Glutamatergic neuron (in vitro differentiated cells): ENCODE measurements around the gene BICRAL. TPM values are rescaled to one million over a fixed set of nuclear protein-coding genes. Genes with fewer than 3 reads are reported as not detected.

Source experiments
- DNase-seq: peaks from one replicate; pipeline ENCODE4 v3.0.0; 2022
- H3K27ac Mint-ChIP-seq: one replicate; pipeline ENCODE4 v1.8.0; 2020; ENCODE audit warnings: mild to moderate bottlenecking, mixed read lengths, inconsistent platforms; ENCODE audit not compliant: unreplicated experiment
- H3K27me3 Mint-ChIP-seq: one replicate; pipeline ENCODE4 v1.8.0; 2020; ENCODE audit warnings: mild to moderate bottlenecking, moderate library complexity, mixed read lengths, inconsistent platforms; ENCODE audit not compliant: unreplicated experiment
- H3K36me3 Mint-ChIP-seq: one replicate; pipeline ENCODE4 v1.8.0; 2020; ENCODE audit warnings: mild to moderate bottlenecking, mixed read lengths, inconsistent platforms; ENCODE audit not compliant: unreplicated experiment
- H3K4me1 Mint-ChIP-seq: one replicate; pipeline ENCODE4 v1.8.0; 2020; ENCODE audit warnings: mild to moderate bottlenecking, low read depth, mixed read lengths, inconsistent platforms; ENCODE audit not compliant: unreplicated experiment
- H3K4me3 Mint-ChIP-seq: one replicate; pipeline ENCODE4 v1.8.0; 2020; ENCODE audit warnings: mild to moderate bottlenecking, mixed read lengths, inconsistent platforms; ENCODE audit not compliant: unreplicated experiment
- H3K9me3 Mint-ChIP-seq: one replicate; pipeline ENCODE4 v1.8.0; 2020; ENCODE audit warnings: mild to moderate bottlenecking, moderate library complexity, mixed read lengths, inconsistent platforms; ENCODE audit not compliant: unreplicated experiment
- total RNA-seq: library from RNA; stranded (reverse); fragmentation: NEBNext Ultra II Directional; extraction: Animal tissue kit (Norgen Biotek cat#: 25700); gene quantifications from one replicate; pipeline ENCODE4 v1.2.1, GENCODE V29; 2021; ENCODE audit not compliant: unreplicated experiment
- TF ChIP-seq, protein P1 (sequence below): fragments of 200-600 bp; sonication (generic); IDR thresholded peaks from one replicate; pipeline ENCODE4 v1.5.0; 2021; ENCODE audit not compliant: partially characterized antibody, unreplicated experiment

Gene BICRAL
- total RNA-seq, 1 donor from 2014 or later, result 11.0 TPM

DNA sequence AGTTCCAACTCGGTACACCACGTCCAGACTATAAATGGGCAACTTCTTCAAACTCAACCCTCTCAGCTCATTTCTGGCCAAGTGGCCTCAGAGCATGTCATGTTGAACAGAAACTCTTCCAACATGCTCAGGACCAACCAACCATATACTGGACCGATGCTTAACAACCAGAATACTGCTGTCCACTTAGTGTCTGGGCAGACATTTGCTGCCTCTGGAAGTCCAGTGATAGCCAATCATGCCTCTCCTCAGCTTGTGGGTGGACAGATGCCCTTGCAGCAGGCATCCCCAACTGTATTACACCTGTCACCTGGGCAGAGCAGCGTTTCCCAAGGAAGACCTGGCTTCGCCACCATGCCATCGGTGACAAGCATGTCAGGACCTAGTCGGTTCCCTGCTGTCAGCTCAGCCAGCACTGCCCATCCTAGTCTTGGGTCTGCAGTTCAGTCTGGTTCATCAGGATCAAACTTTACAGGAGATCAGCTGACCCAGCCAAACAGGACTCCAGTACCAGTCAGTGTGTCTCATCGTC is 47.8 kb downstream of the BICRAL start:
- DNase-seq, result no peak
- Mint-ChIP-seq H3K27ac (no peak overlapping the region), H3K4me1 (no peaks in the 10 kb centered on the region), H3K36me3 (peaks cover 4% of the 10 kb centered on the region), H3K27me3 (peaks cover 2% of the 10 kb centered on the region), H3K9me3 (no peaks in the 10 kb centered on the region), H3K4me3 (no peak overlapping the region)
- TF ChIP-seq, protein P1, sequence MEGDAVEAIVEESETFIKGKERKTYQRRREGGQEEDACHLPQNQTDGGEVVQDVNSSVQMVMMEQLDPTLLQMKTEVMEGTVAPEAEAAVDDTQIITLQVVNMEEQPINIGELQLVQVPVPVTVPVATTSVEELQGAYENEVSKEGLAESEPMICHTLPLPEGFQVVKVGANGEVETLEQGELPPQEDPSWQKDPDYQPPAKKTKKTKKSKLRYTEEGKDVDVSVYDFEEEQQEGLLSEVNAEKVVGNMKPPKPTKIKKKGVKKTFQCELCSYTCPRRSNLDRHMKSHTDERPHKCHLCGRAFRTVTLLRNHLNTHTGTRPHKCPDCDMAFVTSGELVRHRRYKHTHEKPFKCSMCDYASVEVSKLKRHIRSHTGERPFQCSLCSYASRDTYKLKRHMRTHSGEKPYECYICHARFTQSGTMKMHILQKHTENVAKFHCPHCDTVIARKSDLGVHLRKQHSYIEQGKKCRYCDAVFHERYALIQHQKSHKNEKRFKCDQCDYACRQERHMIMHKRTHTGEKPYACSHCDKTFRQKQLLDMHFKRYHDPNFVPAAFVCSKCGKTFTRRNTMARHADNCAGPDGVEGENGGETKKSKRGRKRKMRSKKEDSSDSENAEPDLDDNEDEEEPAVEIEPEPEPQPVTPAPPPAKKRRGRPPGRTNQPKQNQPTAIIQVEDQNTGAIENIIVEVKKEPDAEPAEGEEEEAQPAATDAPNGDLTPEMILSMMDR, result no peak

DNA sequence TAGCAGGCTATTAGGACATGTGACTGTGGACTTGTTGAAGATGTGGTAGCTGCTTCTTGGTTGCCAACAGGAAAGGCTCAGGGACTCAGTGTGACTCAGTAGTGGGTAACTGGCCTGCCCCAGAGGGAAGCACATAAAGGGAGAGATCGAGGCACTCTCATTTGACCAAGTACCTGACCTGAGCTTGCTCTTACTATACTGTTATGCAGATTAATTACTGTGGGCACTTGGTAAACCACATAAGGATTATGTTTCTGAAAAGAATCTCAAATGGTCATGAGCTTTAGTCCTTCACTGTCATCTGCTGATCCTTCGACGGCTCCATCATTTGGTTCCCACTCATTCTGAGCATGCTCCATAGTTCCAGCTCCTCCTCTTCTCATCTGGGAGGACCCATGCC is 49.4 kb downstream of the BICRAL start:
- Mint-ChIP-seq H3K36me3 (peaks cover 4% of the 10 kb centered on the region), H3K9me3 (no peaks in the 10 kb centered on the region), H3K4me1 (no peaks in the 10 kb centered on the region), H3K27me3 (no peaks in the 10 kb centered on the region), H3K27ac (no peak overlapping the region), H3K4me3 (no peak overlapping the region)
- no peak for DNase-seq
- TF ChIP-seq, protein P1, result no peak

DNA sequence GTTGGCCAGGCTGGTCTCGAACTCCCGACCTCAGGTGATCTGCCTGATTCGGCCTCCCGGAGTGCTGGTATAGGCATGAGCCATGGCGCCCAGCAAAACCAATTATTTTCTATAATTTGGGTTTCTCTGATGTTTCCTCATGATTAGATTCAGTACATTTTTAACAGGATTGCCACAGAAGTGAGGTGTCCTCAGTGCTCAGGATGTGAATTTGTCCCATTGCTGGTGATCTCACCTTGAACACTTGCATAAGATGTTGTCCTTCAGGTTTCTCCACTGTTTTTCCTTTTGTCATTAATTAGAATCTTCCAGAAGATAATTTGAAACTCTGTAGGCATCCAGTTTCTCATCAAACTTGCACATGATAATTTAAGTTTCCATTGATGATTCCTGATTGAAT is 52.2 kb downstream of the BICRAL start:
- no peak for DNase-seq
- H3K9me3 Mint-ChIP-seq, result no peaks in the 10 kb centered on the region
- no peaks in the 10 kb centered on the region for H3K4me1 Mint-ChIP-seq
- H3K27ac Mint-ChIP-seq, result no peak overlapping the region
- no peak overlapping the region for H3K4me3 Mint-ChIP-seq
- TF ChIP-seq, protein P1, result no peak
- H3K36me3 Mint-ChIP-seq, result no peaks in the 10 kb centered on the region
- H3K27me3 Mint-ChIP-seq, result no peaks in the 10 kb centered on the region

DNA sequence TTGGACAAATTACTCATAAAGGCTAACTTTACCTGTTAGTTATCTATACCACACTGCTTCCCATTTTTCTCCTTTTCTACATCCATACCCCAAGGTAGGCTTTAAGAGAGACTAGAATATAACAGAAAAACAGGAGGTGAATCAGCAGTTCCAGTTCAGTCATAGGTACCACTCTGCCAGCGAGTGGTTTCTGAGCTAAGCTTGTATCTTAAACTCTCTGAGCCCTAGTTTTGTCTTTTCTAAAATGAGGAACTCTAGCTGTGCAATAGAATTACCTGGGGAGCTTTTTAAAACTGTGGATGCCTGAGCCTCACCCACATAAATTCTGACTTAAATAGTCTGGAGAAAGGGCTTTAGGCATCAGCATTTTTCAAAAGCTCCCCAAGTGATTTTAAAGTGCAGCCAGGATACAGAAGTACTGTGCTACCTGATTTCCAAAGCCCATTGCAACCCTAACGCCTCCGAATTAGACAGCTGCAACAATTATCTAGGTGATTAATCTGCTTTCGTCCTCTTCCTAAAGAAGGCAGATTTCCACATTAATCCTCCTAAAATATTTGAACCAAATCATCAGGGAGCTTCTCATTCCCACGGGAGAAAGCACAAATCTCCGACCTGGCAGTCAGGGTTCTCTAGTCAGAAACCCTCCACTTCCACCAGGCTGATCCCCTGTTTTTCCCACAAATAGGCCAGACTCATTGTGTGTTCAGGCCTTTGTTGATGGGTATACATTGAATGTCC is 60.2 kb downstream of the BICRAL start:
- DNase-seq, result no peak
- TF ChIP-seq, protein P1, result no peak
- peaks cover 3% of the 10 kb centered on the region for H3K9me3 Mint-ChIP-seq
- H3K4me3 Mint-ChIP-seq, result no peak overlapping the region
- H3K27me3 Mint-ChIP-seq, result peaks cover 6% of the 10 kb centered on the region
- H3K36me3 Mint-ChIP-seq, result no peaks in the 10 kb centered on the region
- peak overlapping the region; percentile 20 for H3K27ac Mint-ChIP-seq
- H3K4me1 Mint-ChIP-seq, result peaks cover 17% of the 10 kb centered on the region

DNA sequence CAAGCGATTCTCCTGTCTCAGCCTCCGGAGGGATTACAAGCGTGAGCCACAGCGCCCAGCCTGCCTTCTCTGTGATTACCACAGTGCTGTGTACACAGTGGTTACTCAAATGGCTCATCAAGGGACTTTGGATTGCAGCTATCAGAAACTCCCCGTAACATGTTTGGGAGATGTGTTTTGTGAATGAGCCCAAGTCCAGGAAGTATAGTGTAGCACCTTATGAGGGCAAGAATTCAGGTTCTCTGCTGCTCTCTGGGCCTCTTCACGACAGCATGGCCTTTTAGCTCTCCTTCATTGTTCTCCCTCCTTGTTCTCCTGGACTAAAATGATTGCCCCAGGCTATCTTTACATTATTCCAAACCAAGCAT is 63.5 kb downstream of the BICRAL start:
- TF ChIP-seq, protein P1, result no peak
- no peak for DNase-seq
- Mint-ChIP-seq H3K4me3 (no peak overlapping the region), H3K36me3 (no peaks in the 10 kb centered on the region), H3K27me3 (peaks cover 6% of the 10 kb centered on the region), H3K4me1 (peaks cover 17% of the 10 kb centered on the region), H3K27ac (peak overlapping the region; percentile 70), H3K9me3 (peaks cover 3% of the 10 kb centered on the region)
